KMS-11 (cell line): Measurements from ENCODE around the gene ZNF446.
"Not testable (repeated sequence)": the region's sequence is repeated elsewhere in the genome, so short reads cannot be mapped to it uniquely, and the experiment has no call there.

Source experiments
- H2AFZ ChIP-seq: fragments of 200-600 bp; sonication (generic); 2 replicates; pipeline ENCODE4 v1.6.1; 2016; ENCODE audit warnings: antibody characterized with exemption, mixed run types, low read depth
- H3K27ac ChIP-seq: fragments of 200-600 bp; sonication (generic); 2 replicates; pipeline ENCODE4 v1.6.1; 2016; ENCODE audit warnings: mild to moderate bottlenecking, mixed run types
- H3K27me3 ChIP-seq: fragments of 200-600 bp; sonication (generic); 2 replicates; pipeline ENCODE4 v1.6.1; 2017; ENCODE audit warnings: mild to moderate bottlenecking, low read depth, mixed run types, moderate library complexity; ENCODE audit not compliant: insufficient read depth
- H3K36me3 ChIP-seq: fragments of 200-600 bp; sonication (generic); 2 replicates; pipeline ENCODE4 v1.6.1; 2017; ENCODE audit warnings: mild to moderate bottlenecking, mixed run types; ENCODE audit not compliant: insufficient read depth
- H3K4me1 ChIP-seq: fragments of 200-600 bp; sonication (generic); 2 replicates; pipeline ENCODE4 v1.6.1; 2016; ENCODE audit warnings: mild to moderate bottlenecking, low read depth, mixed run types; ENCODE audit not compliant: poor library complexity, severe bottlenecking
- H3K4me2 ChIP-seq: fragments of 200-600 bp; sonication (generic); 2 replicates; pipeline ENCODE4 v1.7.0; 2016; ENCODE audit warnings: mild to moderate bottlenecking, mixed run types
- H3K4me3 ChIP-seq: fragments of 200-600 bp; sonication (generic); IDR thresholded peaks from 2 replicates; pipeline ENCODE4 v1.6.1; 2017; ENCODE audit warnings: low read depth, low read length, mixed read lengths; ENCODE audit not compliant: insufficient read depth
- H3K79me2 ChIP-seq: fragments of 200-600 bp; sonication (generic); 2 replicates; pipeline ENCODE4 v1.6.1; 2016; ENCODE audit warnings: low read depth, mixed run types; ENCODE audit not compliant: insufficient read depth
- H3K9ac ChIP-seq: fragments of 200-600 bp; sonication (generic); 2 replicates; pipeline ENCODE4 v1.6.1; 2016; ENCODE audit warnings: mild to moderate bottlenecking, mixed run types
- H4K20me1 ChIP-seq: fragments of 200-600 bp; sonication (generic); 2 replicates; pipeline ENCODE4 v1.6.1; 2016; ENCODE audit warnings: mild to moderate bottlenecking, mixed run types; ENCODE audit not compliant: insufficient read depth
- TF ChIP-seq, protein P1 (sequence below): fragments of 200-600 bp; sonication (generic); conservative IDR thresholded peaks from 2 replicates; pipeline ENCODE4 v1.6.1; 2017; ENCODE audit warnings: low read depth, mild to moderate bottlenecking, antibody characterized with exemption, low read length, moderate library complexity, mixed read lengths

ZNF446 gene

DNA sequence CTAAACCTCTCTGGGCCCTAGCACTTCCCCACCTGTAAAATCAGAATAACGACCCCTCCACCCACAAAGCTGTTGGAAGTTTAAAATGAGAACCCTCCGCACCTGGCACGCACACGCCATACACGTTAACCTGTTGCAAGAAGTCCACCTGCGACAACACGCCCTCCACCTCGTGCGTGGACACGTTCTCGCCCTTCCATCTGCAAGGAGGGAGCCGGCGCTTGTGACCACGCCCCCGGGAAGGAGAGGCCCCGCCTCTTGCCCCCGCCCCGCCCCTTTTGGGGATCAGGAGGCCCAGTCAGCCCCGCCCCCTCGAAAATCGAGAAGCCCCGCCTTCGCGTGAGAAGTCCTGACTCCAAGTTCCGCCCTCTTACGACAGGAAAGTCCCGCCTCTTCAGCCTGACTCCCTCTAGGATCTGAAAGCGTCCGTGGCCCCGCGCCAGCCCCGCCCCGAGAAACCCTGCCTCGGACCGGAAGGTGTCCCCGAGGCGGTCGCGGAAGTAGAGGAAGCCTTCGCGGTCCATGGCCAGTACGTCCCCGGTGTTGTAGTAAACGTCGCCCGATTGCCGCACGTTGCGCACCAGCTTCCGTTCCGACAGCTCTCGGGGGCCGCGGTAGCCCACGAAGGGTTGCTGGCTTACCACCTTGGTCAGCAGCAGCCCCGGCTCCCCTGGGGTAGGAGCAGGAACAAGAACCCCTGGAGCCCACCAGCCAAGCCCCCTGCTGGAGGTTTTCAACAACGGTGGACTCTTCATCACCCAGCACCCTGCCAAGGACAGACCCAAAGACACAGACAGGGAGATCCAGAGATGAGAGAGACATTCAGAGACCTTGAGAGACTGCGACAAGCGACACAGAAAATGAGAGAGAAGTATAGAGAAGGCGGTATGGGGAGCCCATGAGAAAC lies 23.1 kb downstream of the ZNF446 start:
- H3K4me1 ChIP-seq = peaks cover 10% of the 10 kb centered on the region
- no peaks in the 10 kb centered on the region for H4K20me1 ChIP-seq
- no peaks in the 10 kb centered on the region for H3K36me3 ChIP-seq
- H3K79me2 ChIP-seq = peaks cover 16% of the 10 kb centered on the region; the same call in 1 of the 2 replicates
- TF ChIP-seq, protein P1, sequence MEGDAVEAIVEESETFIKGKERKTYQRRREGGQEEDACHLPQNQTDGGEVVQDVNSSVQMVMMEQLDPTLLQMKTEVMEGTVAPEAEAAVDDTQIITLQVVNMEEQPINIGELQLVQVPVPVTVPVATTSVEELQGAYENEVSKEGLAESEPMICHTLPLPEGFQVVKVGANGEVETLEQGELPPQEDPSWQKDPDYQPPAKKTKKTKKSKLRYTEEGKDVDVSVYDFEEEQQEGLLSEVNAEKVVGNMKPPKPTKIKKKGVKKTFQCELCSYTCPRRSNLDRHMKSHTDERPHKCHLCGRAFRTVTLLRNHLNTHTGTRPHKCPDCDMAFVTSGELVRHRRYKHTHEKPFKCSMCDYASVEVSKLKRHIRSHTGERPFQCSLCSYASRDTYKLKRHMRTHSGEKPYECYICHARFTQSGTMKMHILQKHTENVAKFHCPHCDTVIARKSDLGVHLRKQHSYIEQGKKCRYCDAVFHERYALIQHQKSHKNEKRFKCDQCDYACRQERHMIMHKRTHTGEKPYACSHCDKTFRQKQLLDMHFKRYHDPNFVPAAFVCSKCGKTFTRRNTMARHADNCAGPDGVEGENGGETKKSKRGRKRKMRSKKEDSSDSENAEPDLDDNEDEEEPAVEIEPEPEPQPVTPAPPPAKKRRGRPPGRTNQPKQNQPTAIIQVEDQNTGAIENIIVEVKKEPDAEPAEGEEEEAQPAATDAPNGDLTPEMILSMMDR = peak; percentile 29; the same call in 1 of the 2 replicates
- no peak overlapping the region for H3K4me3 ChIP-seq
- no peaks in the 10 kb centered on the region for H3K27me3 ChIP-seq
- peak overlapping the region; percentile 35 for H3K27ac ChIP-seq
- H2AFZ ChIP-seq = peak overlapping the region; percentile 97
- H3K4me2 ChIP-seq = peak overlapping the region; percentile 96
- peak overlapping the region; percentile 76 for H3K9ac ChIP-seq

DNA sequence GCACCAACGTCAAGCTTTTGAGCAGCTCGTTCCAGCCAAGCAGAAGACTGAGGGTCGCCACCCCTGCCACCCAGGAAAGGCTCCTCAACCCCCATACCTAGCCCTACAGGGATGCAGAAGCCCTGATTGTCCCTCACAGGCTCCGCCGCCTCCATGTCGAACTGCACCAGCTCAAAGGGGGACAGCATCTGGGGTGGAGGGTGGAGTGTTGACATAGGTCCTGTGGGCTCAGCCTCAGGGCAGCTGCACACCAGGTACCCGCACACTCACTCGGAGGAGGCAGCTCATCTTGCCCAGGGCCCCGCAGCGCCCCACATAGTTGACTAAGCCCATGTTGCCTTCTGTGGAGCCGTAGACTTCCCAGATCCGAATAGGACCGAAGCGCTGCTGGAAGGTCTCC lies 24.1 kb downstream of the ZNF446 start:
- Histone ChIP-seq H3K9ac (no peak overlapping the region), H3K4me3 (no peak overlapping the region), H3K36me3 (no peaks in the 10 kb centered on the region), H4K20me1 (no peaks in the 10 kb centered on the region), H3K4me2 (no peak overlapping the region), H3K4me1 (peaks cover 10% of the 10 kb centered on the region), H2AFZ (no peak overlapping the region), H3K27me3 (no peaks in the 10 kb centered on the region), H3K79me2 (0 out of 2 replicates have a peak, but pooled peaks cover 16% of the 10 kb centered on the region), H3K27ac (no peak overlapping the region)
- TF ChIP-seq, protein P1 = no peak

DNA sequence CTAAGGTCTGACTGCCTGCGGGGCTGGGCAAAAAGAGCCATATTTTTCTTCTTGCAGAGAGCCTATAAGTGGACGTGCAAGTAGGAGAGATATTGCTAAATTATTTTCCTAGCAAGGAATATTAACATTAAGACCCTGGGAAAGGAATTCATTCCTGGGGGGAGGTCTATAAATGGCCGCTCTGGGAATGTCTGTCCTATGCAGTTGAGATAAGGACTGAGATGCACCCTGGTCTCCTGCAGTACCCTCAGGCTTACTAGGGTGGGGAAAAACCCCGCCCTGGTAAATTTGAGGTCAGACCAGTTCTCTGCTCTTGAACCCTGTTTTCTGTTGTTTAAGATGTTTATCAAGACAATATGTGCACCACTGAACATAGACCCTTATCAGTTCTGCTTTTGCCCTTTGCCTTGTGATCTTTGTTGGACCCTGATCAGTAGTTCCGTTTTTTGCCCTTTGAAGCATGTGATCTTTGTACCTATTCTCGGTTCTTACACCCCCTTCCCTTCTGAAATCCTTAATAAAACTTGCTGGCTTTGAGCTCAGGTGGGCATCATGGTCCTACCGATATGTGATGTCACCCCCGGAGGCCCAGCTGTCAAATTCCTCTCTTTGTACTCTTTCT lies 31.6 kb downstream of the ZNF446 start:
- H3K27ac ChIP-seq, H2AFZ ChIP-seq, H3K27me3 ChIP-seq, H3K4me1 ChIP-seq, H3K36me3 ChIP-seq, H3K4me3 ChIP-seq, H3K4me2 ChIP-seq, H3K9ac ChIP-seq, H4K20me1 ChIP-seq, H3K79me2 ChIP-seq: not testable (repeated sequence)

DNA sequence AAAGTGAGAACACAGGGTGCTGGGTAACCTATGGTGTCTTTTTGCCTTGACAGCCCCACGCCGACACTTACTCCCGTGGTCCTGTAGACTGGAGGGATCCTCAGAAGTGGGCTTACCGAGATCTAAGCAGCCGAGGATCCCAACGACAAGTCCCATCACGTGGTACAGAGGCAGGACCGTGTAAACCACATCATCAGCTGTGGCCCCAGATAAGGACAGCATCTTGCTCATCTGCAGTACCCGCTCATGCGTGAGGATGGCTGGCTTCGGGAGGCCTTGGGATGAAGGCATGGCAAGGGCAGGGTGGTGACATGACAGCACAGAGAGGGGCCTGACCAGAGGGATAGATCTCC lies 33.6 kb downstream of the ZNF446 start:
- H3K27me3 ChIP-seq = no peaks in the 10 kb centered on the region
- no peaks in the 10 kb centered on the region for H4K20me1 ChIP-seq
- H3K36me3 ChIP-seq = no peaks in the 10 kb centered on the region
- no peak overlapping the region for H3K9ac ChIP-seq
- no peak overlapping the region for H3K4me2 ChIP-seq
- no peak overlapping the region for H3K27ac ChIP-seq
- TF ChIP-seq, protein P1 = no peak
- H2AFZ ChIP-seq = no peak overlapping the region
- no peak overlapping the region for H3K4me3 ChIP-seq
- peaks cover 8% of the 10 kb centered on the region for H3K4me1 ChIP-seq
- peaks cover 4% of the 10 kb centered on the region for H3K79me2 ChIP-seq
